NCI-H2227 (cell line): Measurements from ENCODE around the gene KLKB1.

Experiments
- DNase-seq: peaks from one replicate; lab custom pipeline; 2025; ENCODE audit not compliant: unreplicated experiment; lab: John Stamatoyannopoulos, UW

Gene KLKB1

DNA sequence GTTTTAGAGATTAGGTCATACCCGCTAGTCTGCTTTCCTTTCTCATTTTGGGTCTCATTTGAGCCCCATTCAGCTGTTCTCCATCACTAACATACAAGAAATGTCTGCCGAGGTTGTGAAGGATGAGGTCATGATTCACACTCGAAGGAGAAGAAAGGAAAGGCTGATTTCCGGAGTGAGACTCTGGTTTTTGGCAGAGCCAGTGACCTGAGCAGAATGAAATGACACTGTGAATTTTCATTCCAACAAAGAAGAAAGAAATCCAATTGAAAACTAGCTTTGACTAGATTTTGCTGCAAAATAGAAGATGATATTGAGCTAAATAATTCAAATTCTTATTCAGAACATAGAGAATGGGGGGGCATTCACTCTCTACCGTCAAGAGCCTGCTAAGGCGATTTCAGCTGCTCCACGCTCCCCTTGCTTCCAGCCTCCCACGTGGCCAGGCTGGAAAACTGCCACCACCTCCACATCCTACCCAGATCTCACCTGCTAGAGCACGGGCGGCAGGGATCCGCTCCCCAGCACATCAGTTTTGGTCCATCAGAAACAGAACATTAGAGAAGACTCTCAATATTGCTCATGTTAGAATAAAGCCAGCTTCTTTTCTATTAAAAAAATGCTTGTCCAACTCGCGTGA, 77.7 kb downstream of the KLKB1 start:
- no peak for DNase-seq

DNA sequence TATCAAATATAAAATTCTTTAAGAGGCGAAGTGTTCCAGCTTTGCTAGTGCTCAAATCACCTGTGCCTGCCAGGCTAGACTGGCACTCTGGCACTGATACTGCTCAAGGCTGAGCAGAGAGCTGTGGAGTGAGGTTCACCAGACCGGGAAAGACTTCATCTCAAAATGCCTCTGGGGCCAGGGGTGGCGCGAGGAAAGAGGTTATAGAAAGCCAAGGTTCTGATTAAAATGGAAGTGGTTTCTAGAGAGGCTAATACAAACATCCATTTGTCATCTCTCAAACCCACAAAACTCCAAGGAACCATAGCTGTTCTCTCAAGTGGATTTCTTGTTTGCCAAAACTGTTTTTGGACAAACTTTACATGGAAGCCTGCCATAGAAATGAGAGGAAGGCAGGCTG, 80.2 kb downstream of the KLKB1 start:
- no peak for DNase-seq

DNA sequence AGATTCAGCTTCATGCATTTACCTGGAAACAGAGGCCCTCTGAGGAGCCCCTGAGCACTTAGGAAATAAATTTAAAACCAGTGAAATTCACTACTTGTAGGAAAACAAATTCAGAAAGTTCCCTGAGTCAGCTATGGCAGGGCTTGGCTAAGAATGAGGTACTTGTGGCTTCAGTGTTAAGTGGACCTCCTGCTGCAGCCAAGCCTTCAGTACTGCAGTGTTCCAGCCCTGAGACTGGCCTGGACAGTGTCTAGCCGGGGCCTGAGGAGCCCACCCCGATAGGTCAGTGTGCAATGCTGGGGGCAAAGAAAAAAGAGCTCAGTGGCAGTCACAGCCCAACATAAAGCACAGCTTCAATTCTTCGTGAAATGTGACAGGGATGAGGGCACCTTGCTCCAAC, 80.6 kb downstream of the KLKB1 start:
- no peak for DNase-seq
